ENCODE data around the gene C4orf50.

C4orf50 gene

DNA sequence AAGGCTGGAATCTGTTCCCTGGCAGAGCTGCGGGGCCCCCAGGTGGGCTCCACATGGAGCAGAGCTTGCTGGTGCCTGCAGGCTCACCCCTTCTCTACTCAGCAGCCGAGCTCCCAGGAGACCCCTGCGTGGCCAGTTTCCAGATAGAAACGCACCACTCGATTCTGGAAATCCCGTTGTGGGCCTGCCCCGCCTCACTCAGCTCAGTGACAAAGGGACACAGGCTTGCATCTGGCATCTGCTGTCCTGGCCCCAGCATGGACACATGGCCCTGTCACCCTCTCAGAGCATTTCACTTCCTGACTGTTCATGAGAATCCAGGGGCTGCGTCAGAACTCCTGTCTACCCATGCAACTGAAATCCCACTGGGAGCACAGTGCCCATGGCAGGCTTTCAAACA lies 20.5 kb upstream of the C4orf50 start:
- no peaks in the 10 kb centered on the region for H3K9me3 ChIP-seq (replicated peaks in 1 of 11)
- TF ChIP-seq Cebpa-rat (IDR thresholded peaks at IDR 0.05): no peak
- H3K4me3 ChIP-seq: no peak overlapping the region
- H3K4me1 ChIP-seq: peaks cover 0 to 31% (median 11%) of the 10 kb centered on the region in 10 experiments; a peak in 14 of 20 replicates
- no peaks in the 10 kb centered on the region for H4K20me1 ChIP-seq
- H3K36me3 ChIP-seq: no peaks in the 10 kb centered on the region
- no peaks in the 10 kb centered on the region for H3K27me3 ChIP-seq
- H3K9ac ChIP-seq: no peak overlapping the region
- peak overlapping the region in 8 of 11 experiments; percentile 3 to 57 (median 28); a peak in 12 of 22 replicates for H3K4me2 ChIP-seq
- H3K27ac ChIP-seq: no peak overlapping the region

DNA sequence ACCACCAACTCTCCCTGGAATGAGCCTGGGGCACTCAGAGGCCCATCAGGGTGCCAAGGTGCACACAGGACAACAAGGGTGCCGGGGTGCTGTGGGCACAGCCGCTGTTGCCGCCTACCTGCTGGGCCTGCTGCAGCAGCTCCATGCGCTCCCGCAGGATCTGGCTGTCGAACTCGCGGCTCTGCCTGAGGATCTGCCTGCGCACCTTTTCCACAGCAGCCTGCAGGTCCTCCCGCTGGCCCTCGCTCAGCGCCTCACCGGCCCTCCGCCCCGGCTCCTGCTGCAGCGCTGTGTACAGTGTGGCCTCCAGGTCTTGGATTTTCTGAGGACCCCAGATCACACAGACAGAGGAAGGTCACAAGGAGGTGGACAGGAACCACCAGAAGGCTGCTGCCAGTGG lies 17.6 kb upstream of the C4orf50 start:
- Histone ChIP-seq H3K4me3 (no peak overlapping the region), H3K9ac (no peak overlapping the region), H3K36me3 (no peaks in the 10 kb centered on the region), H3K9me3 (replicated peaks in 1 of 11) (no peaks in the 10 kb centered on the region), H3K4me2 (no peak overlapping the region), H4K20me1 (no peaks in the 10 kb centered on the region), H3K27me3 (no peaks in the 10 kb centered on the region), H3K4me1 (peaks cover 0 to 17% (median 9%) of the 10 kb centered on the region in 10 experiments; a peak in 10 of 20 replicates), H3K27ac (no peak overlapping the region)
- no peak for TF ChIP-seq Cebpa-rat (IDR thresholded peaks at IDR 0.05)

DNA sequence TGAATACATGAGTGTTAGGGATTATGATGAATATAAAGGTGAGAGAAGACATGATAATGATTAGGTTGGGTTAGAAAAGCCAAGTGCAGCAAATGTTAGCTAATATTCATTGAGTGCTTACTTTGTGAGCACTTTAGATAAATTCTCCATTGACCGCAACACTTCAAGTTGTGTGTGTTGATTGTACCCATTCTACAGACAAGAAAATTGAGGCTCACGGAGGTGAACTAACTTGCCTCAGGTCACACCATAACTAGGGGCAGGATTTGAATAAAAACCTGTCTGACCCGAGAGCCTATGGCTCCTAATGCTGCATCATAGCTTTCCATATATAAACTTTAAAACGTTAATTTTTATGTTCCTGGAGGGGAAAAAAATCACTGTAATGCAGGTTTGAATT lies 15.2 kb upstream of the C4orf50 start:
- TF ChIP-seq Cebpa-rat (IDR thresholded peaks at IDR 0.05): no peak
- H3K27me3 ChIP-seq: no peaks in the 10 kb centered on the region
- no peak overlapping the region for H3K9ac ChIP-seq
- H3K4me1 ChIP-seq: peaks cover 0 to 7% (median 2%) of the 10 kb centered on the region in 10 experiments; a peak in 10 of 20 replicates
- no peak overlapping the region for H3K27ac ChIP-seq
- H3K9me3 ChIP-seq (replicated peaks in 1 of 11): no peaks in the 10 kb centered on the region
- no peak overlapping the region for H3K4me2 ChIP-seq
- H4K20me1 ChIP-seq: no peaks in the 10 kb centered on the region; a peak in 1 of 22 replicates
- H3K4me3 ChIP-seq: no peak overlapping the region
- no peaks in the 10 kb centered on the region for H3K36me3 ChIP-seq

DNA sequence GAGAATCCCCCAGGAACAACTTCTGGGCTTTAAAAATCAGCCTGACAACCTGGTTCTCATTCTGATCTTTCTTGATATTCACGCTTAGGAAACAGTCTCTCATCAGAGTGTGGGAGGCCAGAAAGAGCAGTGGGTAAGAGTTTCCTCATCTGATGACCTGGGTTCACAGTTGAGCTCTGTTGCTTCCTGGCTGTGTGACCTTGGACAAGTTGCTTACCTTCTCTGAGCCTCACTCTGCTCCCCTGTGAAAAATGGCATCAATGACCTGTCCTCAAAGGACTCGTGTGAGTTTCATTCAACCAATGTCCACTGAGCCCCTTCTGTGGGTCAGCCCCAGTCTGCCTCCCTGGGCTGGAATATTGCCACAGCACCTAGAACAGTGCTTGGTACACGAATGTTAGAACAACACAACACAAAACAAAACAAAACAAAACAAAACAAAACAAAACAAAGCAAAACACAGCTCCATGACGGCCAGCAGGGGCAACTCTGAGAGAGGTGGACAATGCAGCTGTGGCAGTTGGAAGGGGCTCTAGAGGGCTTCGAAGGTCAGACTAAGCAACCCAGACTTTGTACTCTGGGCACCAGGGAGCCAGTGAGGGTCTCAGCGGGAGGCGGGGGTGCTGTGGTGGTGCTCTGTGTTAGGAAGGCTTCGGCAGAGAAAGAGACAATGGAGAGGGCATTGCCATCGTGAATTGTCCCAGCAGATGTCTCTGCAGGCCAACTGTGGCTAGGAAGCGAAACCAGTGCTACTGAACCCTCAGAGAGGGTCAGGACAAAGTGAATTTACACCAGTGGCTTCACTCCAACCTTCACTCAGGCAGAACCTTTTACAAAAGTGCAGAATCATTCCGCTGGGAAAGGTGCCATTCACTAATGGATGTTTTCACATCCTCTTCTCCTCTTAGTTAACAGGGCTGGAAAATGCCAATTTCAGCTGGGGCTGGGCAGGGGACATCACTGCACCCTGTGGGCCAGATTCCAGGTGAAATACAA lies 14.3 kb upstream of the C4orf50 start:
- no peak for TF ChIP-seq Cebpa-rat (IDR thresholded peaks at IDR 0.05)
- Histone ChIP-seq H3K36me3 (no peaks in the 10 kb centered on the region), H3K4me1 (peaks cover 0 to 7% (median 0%) of the 10 kb centered on the region in 10 experiments; a peak in 1 of 20 replicates), H3K27me3 (no peaks in the 10 kb centered on the region), H3K9me3 (replicated peaks in 1 of 11) (no peaks in the 10 kb centered on the region), H3K4me3 (no peak overlapping the region), H3K27ac (no peak overlapping the region), H4K20me1 (no peaks in the 10 kb centered on the region; a peak in 1 of 22 replicates), H3K4me2 (no peak overlapping the region), H3K9ac (no peak overlapping the region)

DNA sequence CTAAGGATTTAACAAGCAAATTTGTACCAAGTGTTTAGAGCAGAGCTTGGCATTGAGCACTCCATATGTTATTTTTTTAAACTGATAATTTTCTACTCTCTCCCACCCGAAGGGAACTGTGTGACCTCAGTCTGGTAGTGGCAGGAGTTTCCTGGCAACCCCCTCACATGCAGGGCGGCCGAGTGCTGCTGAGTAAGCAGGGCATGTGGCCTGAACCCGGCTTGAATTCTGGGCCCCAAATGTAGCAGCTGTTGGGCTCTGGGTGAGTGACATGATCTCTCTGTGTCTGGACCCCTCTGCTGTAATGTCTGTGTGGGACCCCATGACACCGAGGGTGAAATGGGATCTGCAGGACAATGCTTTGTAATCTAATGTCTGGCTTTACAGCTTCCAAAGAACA lies 13.6 kb upstream of the C4orf50 start:
- Histone ChIP-seq H3K4me3 (no peak overlapping the region), H3K27me3 (no peaks in the 10 kb centered on the region), H4K20me1 (no peaks in the 10 kb centered on the region; a peak in 1 of 22 replicates), H3K4me1 (peaks cover 0 to 7% (median 0%) of the 10 kb centered on the region in 10 experiments; a peak in 1 of 20 replicates), H3K9ac (no peak overlapping the region), H3K27ac (no peak overlapping the region), H3K9me3 (replicated peaks in 1 of 11) (no peaks in the 10 kb centered on the region), H3K36me3 (no peaks in the 10 kb centered on the region), H3K4me2 (no peak overlapping the region)
- no peak for TF ChIP-seq Cebpa-rat (IDR thresholded peaks at IDR 0.05)

DNA sequence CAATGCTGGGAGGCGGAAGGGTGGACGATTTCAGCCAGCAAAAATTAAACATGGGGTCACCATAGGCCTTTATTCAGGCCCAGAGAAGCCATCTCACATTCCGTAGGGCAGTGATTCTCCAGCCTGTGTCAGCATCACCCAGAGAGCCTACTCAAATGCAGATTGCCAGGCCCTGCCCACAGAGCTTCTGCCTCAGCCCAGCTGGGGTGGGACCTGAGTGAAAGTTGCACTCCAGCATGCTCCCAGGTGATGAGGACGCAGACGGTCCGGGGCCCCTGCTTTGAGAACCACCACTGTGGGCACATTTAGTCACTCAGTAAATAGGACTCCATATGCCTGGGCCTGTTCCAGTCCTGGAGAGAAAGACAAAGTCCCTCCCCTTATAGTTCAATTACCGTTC lies 12.4 kb upstream of the C4orf50 start:
- Histone ChIP-seq H4K20me1 (no peaks in the 10 kb centered on the region; a peak in 1 of 22 replicates), H3K27me3 (no peaks in the 10 kb centered on the region), H3K9ac (no peak overlapping the region), H3K27ac (no peak overlapping the region), H3K36me3 (no peaks in the 10 kb centered on the region), H3K9me3 (replicated peaks in 1 of 11) (no peaks in the 10 kb centered on the region), H3K4me2 (no peak overlapping the region), H3K4me1 (peaks cover 0 to 7% (median 0%) of the 10 kb centered on the region in 10 experiments; a peak in 1 of 20 replicates), H3K4me3 (no peak overlapping the region)
- TF ChIP-seq Cebpa-rat (IDR thresholded peaks at IDR 0.05): no peak

DNA sequence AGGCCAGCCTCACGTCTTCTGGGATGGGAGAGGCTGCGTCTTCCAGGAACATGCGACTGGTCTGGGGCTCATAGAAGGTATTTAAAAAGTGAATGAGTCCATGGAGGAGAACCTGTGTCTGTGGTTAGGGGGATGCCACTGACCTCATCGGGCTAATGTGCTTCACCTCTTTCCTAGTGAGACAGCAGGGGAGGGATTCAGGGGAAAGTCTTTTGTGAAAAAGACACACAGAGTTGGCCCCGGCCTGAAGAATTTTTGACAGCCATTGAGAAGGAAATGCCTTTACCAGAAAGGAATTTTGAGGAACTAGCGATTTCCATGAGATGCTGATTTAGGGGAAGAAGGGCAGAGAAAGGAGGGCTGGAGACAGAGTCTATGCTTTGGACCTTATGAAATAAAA lies 11.0 kb upstream of the C4orf50 start:
- Histone ChIP-seq H3K27ac (no peak overlapping the region), H3K4me2 (no peak overlapping the region), H4K20me1 (peaks cover 0 to 2% (median 0%) of the 10 kb centered on the region in 11 experiments; a peak in 2 of 22 replicates), H3K36me3 (no peaks in the 10 kb centered on the region), H3K27me3 (no peaks in the 10 kb centered on the region), H3K9ac (no peak overlapping the region), H3K4me3 (no peak overlapping the region), H3K4me1 (peaks cover 0 to 7% (median 0%) of the 10 kb centered on the region in 10 experiments; a peak in 1 of 20 replicates), H3K9me3 (replicated peaks in 1 of 11) (no peaks in the 10 kb centered on the region)
- no peak for TF ChIP-seq Cebpa-rat (IDR thresholded peaks at IDR 0.05)

DNA sequence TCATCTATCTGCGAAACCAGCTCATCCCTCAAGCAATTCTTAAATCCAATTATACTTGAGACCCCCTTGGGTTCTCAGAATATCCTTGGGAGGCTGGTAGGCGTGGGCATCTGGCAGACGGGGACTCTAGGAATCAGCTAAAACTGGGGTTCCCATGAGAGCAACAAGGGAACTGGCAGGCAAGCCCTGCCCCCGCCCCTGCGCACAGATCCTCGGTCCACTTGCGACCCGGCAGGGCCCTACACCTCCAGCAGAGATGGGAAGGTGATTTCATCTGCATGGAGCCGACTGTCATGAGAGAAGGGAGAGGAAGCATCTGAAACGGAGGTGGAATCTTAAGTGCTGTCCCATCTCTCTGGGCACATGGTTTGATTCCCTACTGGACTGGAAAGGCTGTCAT lies 9.9 kb upstream of the C4orf50 start:
- Histone ChIP-seq H3K27me3 (no peaks in the 10 kb centered on the region), H3K9ac (no peak overlapping the region), H3K9me3 (replicated peaks in 1 of 11) (no peaks in the 10 kb centered on the region), H3K4me2 (no peak overlapping the region), H3K27ac (no peak overlapping the region), H3K36me3 (no peaks in the 10 kb centered on the region), H3K4me3 (no peak overlapping the region), H3K4me1 (peaks cover 0 to 7% (median 0%) of the 10 kb centered on the region in 10 experiments; a peak in 1 of 20 replicates), H4K20me1 (peaks cover 0 to 5% (median 0%) of the 10 kb centered on the region in 11 experiments; a peak in 2 of 22 replicates)
- no peak for TF ChIP-seq Cebpa-rat (IDR thresholded peaks at IDR 0.05)

DNA sequence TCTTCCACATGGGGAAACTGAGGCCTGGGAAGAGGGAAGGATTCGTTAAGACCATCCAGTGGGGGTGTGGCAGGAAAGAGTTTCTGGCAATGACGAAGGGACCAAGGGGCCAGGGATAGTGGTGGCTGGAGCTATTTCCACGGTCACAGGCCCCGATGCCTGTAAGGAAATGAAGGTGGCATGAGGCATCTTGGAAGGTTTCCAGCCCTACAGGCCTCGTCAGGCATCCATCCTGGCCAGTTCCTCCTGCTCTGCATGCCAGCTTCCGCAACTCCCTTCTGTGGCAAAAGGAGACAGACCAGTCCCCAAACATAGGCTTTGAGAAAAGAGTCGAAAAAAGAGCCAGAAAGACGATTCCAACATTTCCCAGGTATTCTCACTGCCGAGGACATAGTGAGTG lies 9.2 kb upstream of the C4orf50 start:
- no peaks in the 10 kb centered on the region for H3K36me3 ChIP-seq
- H4K20me1 ChIP-seq: peaks cover 0 to 5% (median 0%) of the 10 kb centered on the region in 11 experiments; a peak in 2 of 22 replicates
- H3K9me3 ChIP-seq (replicated peaks in 1 of 11): no peaks in the 10 kb centered on the region
- no peaks in the 10 kb centered on the region for H3K27me3 ChIP-seq
- no peak overlapping the region for H3K4me2 ChIP-seq
- no peak overlapping the region for H3K9ac ChIP-seq
- no peak for TF ChIP-seq Cebpa-rat (IDR thresholded peaks at IDR 0.05)
- no peak overlapping the region for H3K4me3 ChIP-seq
- no peak overlapping the region for H3K27ac ChIP-seq
- H3K4me1 ChIP-seq: peaks cover 0 to 2% (median 0%) of the 10 kb centered on the region in 10 experiments; a peak in 1 of 20 replicates

Measured in BLaER1 treated with 17β-estradiol and CSF1 and Interleukin-3, amounts not matched to agents 10 nM and 100 nM (cell line).